HG03378 (cell line): ENCODE measurements around the gene MISP.

Experiments used
- ATAC-seq: cut with Tn5 transposase; IDR thresholded peaks from one replicate; pipeline ENCODE4 v1.9.1; 2021; ENCODE audit warnings: mild to moderate bottlenecking, moderate library complexity; ENCODE audit not compliant: unreplicated experiment

MISP gene

GRCh38 chr19:806815-807421, 56.0 kb downstream of the MISP start:
- ATAC-seq: no peak

GRCh38 chr19:807627-808422, 56.9 kb downstream of the MISP start:
- ATAC-seq: no peak

GRCh38 chr19:808423-808775, 57.5 kb downstream of the MISP start:
- ATAC-seq: no peak

- ATAC-seq: no peak
These were observed 59.4 kb downstream of the MISP start for GRCh38 chr19:810077-810855.

- ATAC-seq: no peak
These were observed 60.1 kb downstream of the MISP start for GRCh38 chr19:810883-811489.

- no peak for ATAC-seq
These were observed 60.7 kb downstream of the MISP start for GRCh38 chr19:811506-812048.

- no peak for ATAC-seq
These were observed 61.3 kb downstream of the MISP start for GRCh38 chr19:812049-812746.

GRCh38 chr19:812747-813218, 61.9 kb downstream of the MISP start:
- ATAC-seq: no peak

GRCh38 chr19:813219-814151, 62.6 kb downstream of the MISP start:
- no peak for ATAC-seq
